NCI-H510A (cell line): ENCODE data around the gene ZSCAN29.
"Not testable (repeated sequence)": the region's sequence is repeated elsewhere in the genome, so short reads cannot be mapped to it uniquely, and the experiment has no call there.

Experiments used
- DNase-seq: peaks from one replicate; lab custom pipeline; 2025; lab: John Stamatoyannopoulos, UW

ZSCAN29 gene

GRCh38 chr15:43370975-43371974, at the start of gene ZSCAN29, which contains the start of gene TUBGCP4:
TSS of gene ZSCAN29 (minus strand) at chr15:43371043. CDS start at chr15:43369913, 1,130 bp downstream.
TSS of gene TUBGCP4 (plus strand) at chr15:43371101. CDS start at chr15:43371355, 254 bp downstream.
- DNase-seq, result peak; percentile 57

DNA sequence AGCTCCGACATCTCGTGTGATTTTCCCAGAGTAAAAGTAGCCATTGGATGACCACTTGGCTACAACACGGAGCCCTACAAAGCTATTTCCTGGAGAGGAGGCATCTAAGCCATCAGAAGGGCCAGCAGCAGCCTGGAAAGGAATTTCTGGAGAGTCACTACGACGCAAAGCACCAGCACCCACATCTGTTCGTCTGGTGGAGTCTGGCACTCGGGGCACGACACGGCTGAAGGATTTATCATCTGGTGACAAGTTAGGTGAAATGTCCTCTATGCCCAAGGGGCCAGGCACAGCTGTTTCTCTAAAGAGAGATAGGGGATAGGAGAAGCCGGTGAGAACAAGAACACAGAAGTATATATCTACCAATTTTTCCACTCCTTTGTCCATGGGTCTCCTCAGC, 49.6 kb upstream of the ZSCAN29 start:
- DNase-seq, result no peak

DNA sequence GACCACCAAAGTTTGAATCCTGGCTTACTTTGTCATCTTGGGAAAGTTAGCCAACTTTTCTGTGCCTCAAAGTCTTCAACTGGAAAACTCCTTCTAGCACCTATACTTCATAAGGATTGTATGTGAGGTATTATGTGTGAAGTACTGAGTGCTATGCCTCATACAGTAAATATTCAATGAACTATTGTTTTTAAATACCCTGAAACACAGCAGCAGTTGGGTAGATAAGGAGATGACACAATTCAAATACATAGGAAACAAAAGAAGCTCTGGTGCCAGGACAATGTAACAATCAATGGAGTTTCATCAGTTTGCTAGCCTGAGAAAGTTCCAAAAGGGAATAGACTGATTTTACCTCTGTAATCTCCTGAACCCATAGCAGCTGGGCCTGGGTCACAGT, 43.4 kb upstream of the ZSCAN29 start:
- no peak for DNase-seq

DNA sequence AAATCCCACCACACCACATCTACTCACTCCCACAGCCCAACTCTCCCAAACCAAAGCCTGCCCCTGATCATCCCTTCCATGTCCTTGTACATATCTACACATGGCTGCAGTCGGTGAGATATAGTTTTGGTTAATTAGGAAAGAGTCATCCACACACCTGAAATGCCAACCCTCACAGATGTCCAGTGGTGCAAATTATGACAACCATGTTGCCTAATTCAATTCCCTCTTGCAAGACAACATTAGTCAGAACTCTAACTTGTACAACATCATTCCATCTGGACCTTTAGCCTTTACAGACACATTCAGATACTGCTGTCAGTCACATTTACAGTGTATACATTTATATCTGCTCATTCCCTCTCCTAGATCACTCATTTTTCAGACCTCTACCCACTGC, 41.3 kb upstream of the ZSCAN29 start:
- DNase-seq, result no peak

DNA sequence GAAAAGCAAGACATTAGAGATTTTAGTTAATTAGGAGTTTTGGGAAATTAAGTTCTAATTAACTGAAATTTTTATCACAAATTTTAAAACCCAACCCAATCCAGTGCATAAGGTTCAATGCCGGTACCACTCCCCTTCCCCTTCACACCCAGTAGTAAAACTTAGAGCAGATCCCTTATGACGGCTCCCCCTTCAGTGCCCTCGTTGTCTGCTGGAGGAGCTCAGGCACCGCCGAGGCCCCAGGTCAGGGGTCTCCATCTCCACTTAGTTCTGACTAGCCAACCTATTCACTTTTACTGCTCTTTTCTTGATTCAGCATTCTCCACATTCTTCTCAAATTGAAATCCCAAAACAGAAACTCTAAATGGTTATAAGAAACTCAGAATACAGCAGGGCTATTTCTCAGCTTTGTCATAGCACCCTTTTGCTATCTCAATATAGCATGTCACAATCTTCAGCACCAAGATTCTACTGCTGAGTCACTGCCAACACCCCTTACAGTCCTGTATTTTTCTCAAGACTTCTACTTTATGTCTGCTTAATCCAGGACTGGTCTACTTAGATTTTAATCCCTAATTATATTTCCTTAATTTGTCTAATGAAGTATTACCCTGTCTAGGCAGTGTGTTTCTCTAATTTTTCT, 39.9 kb upstream of the ZSCAN29 start:
- no peak for DNase-seq

DNA sequence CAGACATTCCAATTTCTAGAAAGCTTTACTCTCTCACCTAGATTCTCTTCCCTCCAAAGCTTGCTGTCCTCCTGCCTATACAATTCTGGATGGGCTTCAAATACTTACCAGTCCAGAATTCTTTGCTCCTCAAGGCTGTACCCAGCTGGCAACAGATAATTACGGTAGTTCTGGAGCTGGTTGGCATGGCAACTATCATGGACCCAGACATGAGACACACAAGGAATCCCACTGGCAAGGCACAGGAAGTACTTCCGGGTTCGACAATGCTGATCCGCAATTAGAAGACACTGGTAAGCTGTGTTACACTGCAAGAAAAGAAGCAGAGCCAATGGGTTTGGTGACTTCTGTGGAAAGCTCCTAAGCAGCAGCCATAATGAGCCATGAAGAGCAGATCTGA, 37.9 kb upstream of the ZSCAN29 start:
- no peak for DNase-seq

- no peak for DNase-seq
These were observed 36.0 kb upstream of the ZSCAN29 start for GRCh38 chr15:43406808-43407207.

DNA sequence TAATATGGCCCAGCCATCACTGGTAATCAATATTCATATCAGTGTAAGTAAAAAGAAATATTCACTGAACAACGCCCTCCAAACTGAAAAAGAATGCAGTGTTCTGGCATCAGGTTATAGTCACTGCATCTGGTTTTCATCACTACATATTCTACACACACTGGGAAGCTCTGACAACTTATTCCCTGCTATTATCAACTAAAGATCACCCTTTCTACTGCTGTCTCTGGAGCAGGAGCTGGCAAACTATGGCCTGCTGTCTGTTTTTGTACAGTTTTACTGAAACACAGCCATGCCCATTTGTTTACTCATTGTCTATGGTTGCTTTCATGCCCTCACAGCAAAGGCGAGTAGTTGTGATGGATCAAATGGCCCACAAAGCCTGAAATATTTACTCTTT, 35.3 kb upstream of the ZSCAN29 start:
- DNase-seq, result no peak

DNA sequence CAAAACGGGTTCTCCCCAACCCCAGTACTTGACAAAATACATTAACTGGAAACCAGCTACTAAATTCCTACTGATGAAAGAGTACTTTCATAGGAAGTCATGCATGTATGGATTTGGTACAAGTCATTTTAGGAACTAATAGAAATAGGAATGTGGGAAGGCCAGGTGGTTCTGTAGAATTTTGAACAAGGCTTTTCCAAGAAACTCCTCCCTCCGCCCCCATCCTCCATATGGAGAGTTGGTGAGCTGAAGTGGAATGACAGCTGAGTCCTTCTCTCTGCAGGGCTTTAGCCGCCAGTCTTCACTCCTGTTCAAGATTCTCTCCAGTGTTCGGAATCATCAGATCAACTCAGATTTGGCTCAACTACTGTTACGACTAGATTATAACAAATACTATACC, 33.3 kb upstream of the ZSCAN29 start:
- no peak for DNase-seq

DNA sequence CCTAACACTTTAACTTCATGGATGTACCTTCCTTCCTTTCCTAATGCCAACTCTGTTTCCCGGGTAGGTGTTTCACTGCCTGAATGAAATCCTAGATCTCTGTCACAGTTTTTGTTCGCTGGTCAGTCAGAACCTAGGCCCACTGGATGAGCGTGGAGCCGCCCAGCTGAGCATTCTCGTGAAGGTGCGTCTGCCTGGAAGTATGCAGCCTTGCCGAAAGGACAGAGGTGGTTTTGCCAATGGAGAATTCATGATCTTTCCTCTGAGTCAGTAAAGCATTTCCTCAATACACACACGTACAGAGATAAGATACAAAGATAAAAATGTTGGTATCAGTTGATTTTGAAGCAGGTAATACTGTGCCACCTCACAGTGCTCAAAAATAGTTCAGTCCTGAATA, 32.8 kb upstream of the ZSCAN29 start:
- DNase-seq, result no peak

DNA sequence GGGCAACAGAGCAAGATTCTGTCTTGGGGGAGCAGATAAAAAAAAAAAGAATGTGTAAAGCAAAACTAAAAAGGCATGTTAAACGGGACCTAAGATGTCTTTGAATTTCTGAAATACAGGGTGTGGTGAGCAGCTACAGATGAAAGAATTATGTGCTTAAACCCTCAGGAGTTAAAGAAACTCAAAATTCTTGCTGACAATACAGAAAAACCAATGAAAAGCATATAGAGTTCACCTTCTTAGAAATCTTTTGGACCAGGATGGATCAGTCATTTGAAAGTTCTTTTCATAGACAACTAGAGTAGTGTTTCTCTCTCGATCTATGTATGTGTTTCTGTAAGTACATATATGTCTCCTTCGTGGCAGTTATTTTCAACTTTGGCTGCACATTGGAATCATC, 31.4 kb upstream of the ZSCAN29 start:
- no peak for DNase-seq

DNA sequence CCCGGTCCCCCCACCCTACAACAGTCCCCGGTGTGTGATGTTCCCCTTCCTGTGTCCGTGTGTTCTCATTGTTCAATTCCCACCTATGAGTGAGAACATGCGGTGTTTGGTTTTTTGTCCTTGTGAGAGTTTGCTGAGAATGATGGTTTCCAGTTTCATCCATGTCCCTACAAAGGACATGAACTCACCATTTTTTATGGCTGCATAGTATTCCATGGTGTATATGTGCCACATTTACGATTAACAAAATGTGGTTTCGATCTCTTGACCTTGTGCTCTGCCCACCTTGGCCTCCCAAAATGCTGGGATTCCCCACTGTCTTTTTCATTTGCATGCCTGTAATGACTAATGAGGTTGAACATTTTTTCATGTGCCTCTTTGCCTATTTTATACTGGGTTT, 22.7 kb upstream of the ZSCAN29 start:
- not testable (repeated sequence) for DNase-seq

DNA sequence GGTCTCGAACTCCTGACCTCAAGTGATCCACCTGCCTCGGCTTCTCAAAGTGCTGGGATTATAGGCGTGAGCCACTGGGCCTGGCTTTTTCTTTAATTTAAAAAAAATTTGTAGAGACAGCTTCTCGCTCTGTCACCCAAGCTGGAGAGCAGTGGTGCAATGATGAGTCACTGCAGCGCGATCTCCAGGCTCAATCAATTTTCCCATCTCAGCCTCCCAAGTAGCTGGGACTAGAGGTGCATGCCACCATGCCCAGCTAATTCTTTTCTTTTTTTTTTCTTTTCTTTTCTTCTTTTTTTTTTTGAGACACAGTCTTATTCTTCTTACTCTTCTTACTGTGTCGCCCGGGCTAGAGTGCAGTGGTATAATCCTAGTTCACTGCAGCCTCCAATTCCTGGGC, 19.9 kb upstream of the ZSCAN29 start:
- DNase-seq, result no peak

GRCh38 chr15:43383070-43383469, 12.2 kb upstream of the ZSCAN29 start:
- DNase-seq, result no peak

DNA sequence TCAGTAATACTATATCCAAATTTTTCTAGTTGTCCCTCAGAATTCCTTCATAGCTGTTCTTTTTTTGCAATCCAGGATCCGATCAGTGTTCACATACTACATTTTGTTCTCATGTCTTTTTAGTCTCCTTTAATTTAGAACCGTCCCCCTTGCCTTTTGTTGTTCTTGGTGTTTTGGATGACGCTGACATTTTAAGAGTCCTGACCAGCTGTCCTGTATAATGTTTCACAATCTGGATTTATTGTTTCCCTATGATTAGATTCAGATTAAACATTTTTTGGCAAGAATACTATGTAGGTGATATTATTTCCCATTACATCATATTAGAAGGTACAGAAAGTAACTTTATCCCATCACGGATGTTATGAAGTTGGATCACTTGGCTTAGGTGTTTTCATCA, 11.5 kb upstream of the ZSCAN29 start:
- DNase-seq, result no peak

DNA sequence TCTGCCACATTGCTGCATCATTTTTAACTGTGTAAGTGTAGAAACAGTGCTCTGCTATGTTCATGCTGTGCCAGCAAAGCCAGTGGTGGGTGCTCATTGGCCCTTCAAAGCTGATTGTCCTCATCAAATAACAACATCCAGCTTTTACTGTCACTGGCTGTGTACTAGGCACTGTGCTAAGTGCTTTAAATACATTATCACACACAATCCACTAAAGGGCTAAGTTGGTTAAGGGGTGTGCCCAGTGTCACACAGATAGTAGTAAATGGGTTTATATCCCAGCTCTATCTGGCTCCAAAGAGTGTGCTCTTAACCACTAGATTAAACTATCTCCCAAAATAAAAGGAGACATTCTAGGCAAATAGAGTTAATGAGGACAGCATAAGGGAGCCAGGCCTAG, 7.8 kb upstream of the ZSCAN29 start:
- no peak for DNase-seq

DNA sequence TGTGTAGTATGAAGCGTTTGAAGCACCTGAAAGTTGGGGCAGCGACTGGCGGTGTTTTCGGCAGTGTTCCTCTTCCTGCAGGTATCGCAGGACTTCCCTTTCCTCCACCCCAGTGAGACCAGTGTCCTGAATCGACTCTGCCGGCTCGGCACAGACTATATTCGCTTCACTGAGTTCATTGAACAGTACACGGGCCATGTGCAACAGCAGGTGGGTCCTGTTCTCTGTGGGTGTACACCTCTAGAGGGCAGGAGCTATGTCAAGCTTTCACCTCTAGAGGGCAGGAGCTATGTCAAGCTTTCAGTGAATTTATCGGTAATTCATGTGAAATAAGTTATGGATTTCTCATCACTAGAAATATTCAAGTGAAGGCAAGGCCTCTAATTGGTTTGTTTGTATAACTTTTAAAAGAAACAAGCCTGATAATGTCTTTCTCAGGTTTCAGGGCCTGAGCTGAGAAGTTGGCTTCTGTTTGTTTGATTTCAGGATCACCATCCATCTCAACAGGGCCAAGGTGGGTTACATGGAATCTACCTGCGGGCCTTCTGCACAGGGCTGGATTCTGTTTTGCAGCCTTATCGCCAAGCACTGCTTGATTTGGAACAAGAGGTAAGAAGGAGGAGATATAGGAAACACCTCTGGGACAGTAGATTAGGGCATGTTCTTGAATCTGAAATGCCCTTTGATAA, 5.3 kb upstream of the ZSCAN29 start:
- DNase-seq, result peak; percentile 10

DNA sequence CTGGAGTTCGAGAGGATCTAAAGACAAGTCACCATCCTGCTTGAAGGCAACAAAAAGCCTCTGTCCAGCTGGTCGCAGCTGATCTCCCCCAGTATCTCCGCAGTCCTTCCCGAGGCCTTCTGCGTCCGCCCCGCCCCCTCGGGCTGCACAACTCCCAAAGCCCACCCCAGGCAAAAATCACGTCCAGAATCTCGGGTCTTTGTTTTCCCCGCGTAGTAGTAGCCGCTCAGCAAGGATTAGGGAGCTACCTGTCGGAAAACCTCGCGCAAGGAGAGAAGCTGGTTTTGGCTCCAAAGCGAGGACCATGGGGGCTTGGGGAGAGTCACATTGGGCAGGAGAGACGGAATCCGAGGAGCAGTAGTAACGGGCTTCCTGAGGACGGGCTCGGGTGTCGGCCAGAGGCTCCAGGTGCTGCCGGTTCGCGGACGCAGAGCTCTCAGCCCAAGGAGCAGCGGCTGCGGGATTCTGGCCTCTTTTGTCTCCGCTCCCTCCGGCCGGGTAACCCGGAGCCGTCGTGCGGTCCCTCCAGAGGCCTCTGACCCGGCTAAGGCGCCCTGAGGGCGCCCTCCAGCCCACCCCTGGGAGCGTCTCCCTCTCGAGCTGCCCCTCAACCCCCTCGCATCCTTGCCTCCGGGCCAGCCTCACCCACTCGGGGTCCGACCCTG, 401 bp downstream of the ZSCAN29 start:
- no peak for DNase-seq

DNA sequence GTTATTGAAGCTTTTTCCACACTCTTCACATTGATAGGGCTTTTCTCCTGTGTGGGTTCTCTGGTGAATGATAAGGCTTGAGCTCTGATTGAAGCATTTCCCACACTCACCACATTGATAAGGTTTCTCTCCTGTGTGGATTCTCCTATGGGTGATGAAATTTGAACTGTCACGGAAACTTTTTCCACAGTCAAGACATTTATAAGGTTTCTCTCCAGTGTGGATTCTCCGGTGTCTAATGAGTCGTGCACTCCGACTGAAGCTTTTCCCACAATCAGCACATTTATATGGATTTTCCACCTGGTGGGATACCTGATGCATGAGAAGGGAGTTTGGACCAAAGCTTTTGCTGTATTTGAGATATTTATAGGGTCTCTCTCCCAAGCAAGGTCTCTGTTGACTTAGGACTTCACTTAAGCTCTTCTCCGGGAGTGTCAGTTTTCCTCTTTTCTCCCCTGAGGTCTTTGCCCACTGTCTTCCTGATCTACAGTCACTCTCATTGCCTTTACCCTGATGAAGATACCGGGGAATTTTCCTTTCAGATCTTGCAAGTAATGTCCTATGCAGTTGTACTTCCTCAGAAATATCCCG, 9.4 kb downstream of the ZSCAN29 start:
- DNase-seq, result no peak

GRCh38 chr15:43360821-43361220, 10.0 kb downstream of the ZSCAN29 start:
- DNase-seq, result no peak

- DNase-seq, result no peak
These were observed 18.0 kb downstream of the ZSCAN29 start for GRCh38 chr15:43352693-43353382.
